GM19193 (cell line): ENCODE measurements around the gene CNPY1.
A peak's percentile ranks its signal among the peaks of the same experiment; 100 is the strongest.

ENCODE experiments used
- POLR2A ChIP-seq: IDR thresholded peaks from 4 replicates; pipeline ENCODE4 v1.6.1; 2011; ENCODE audit not compliant: insufficient read depth, insufficient read length; ENCODE audit errors: extremely low read depth

Gene CNPY1

GRCh38 chr7:155505422-155505793 lies 41.0 kb downstream of the CNPY1 start:
- no peak for TF ChIP-seq POLR2A

GRCh38 chr7:155497149-155497901 lies 49.0 kb downstream of the CNPY1 start:
- no peak for TF ChIP-seq POLR2A

- no peak for TF ChIP-seq POLR2A
Measured at GRCh38 chr7:155496267-155497005, 49.9 kb downstream of the CNPY1 start.

- TF ChIP-seq POLR2A = no peak
Measured at GRCh38 chr7:155495440-155496248, 50.7 kb downstream of the CNPY1 start.

GRCh38 chr7:155494551-155494950 lies 51.8 kb downstream of the CNPY1 start:
- no peak for TF ChIP-seq POLR2A

- TF ChIP-seq POLR2A = no peak
Measured at GRCh38 chr7:155493744-155494538, 52.4 kb downstream of the CNPY1 start.

- no peak for TF ChIP-seq POLR2A
Measured at GRCh38 chr7:155491812-155492211, 54.5 kb downstream of the CNPY1 start.

GRCh38 chr7:155490697-155491628 lies 55.4 kb downstream of the CNPY1 start:
- TF ChIP-seq POLR2A = peak; percentile 53

GRCh38 chr7:155489862-155490696 lies 56.3 kb downstream of the CNPY1 start:
- TF ChIP-seq POLR2A = no peak

GRCh38 chr7:155489158-155489840 lies 57.1 kb downstream of the CNPY1 start:
- TF ChIP-seq POLR2A = no peak

- no peak for TF ChIP-seq POLR2A
Measured at GRCh38 chr7:155488483-155489127, 57.8 kb downstream of the CNPY1 start.
